Mesendoderm (in vitro differentiated cells): Measurements from ENCODE around the gene SIRPD.
A peak's percentile ranks its signal among the peaks of the same experiment; 100 is the strongest.

Experiments
- DNase-seq: peaks from one replicate; pipeline ENCODE4 v3.0.0; 2013
- H2AK5ac ChIP-seq: 2 replicates; pipeline ENCODE4 v1.6.1; 2013; ENCODE audit warnings: low read length, inconsistent platforms
- H2BK120ac ChIP-seq: 2 replicates; pipeline ENCODE4 v1.6.1; 2013; ENCODE audit warnings: low read depth, mild to moderate bottlenecking, low read length, moderate library complexity, mixed read lengths
- H2BK15ac ChIP-seq: replicated peaks from 2 replicates; pipeline ENCODE4 v1.6.1; 2013; ENCODE audit warnings: low read depth, mild to moderate bottlenecking, moderate library complexity
- H2BK5ac ChIP-seq: 2 replicates; pipeline ENCODE4 v1.6.1; 2013; ENCODE audit warnings: low read length, inconsistent platforms
- H3K18ac ChIP-seq: 2 replicates; pipeline ENCODE4 v1.6.1; 2013; ENCODE audit warnings: mild to moderate bottlenecking, low read length, mixed read lengths
- H3K23ac ChIP-seq: one replicate; pipeline ENCODE4 v1.6.1; 2013; ENCODE audit warnings: low read length
- H3K27ac ChIP-seq: 2 replicates; pipeline ENCODE4 v1.5.1; 2013; ENCODE audit warnings: low read depth, mild to moderate bottlenecking, inconsistent platforms, low read length, moderate library complexity
- H3K27me3 ChIP-seq: 2 replicates; pipeline ENCODE4 v1.6.1; 2013; ENCODE audit warnings: low read length, control low read depth, mild to moderate bottlenecking, inconsistent platforms; ENCODE audit not compliant: insufficient read depth, poor library complexity
- H3K36me3 ChIP-seq: 2 replicates; pipeline ENCODE4 v1.6.1; 2013; ENCODE audit warnings: low read length, inconsistent platforms; ENCODE audit not compliant: control insufficient read depth, insufficient read depth
- H3K4ac ChIP-seq: one replicate; pipeline ENCODE4 v1.6.1; 2013; ENCODE audit warnings: low read depth, mild to moderate bottlenecking, low read length, moderate library complexity
- H3K4me1 ChIP-seq: 2 replicates; pipeline ENCODE4 v1.6.1; 2013; ENCODE audit warnings: low read depth, low read length, inconsistent platforms; ENCODE audit not compliant: control insufficient read depth
- H3K4me2 ChIP-seq: 2 replicates; pipeline ENCODE4 v1.6.1; 2013; ENCODE audit warnings: low read length
- H3K4me3 ChIP-seq: 2 replicates; pipeline ENCODE4 v1.5.1; 2013; ENCODE audit warnings: mild to moderate bottlenecking, low read length
- H3K56ac ChIP-seq: one replicate; pipeline ENCODE4 v1.6.1; 2013; ENCODE audit warnings: low read length
- H3K79me1 ChIP-seq: 2 replicates; pipeline ENCODE4 v1.6.1; 2013; ENCODE audit warnings: low read length, inconsistent platforms
- H3K79me2 ChIP-seq: 2 replicates; pipeline ENCODE4 v1.6.1; 2013; ENCODE audit warnings: mild to moderate bottlenecking, low read length; ENCODE audit not compliant: control insufficient read depth, insufficient read depth
- H3K9ac ChIP-seq: 2 replicates; pipeline ENCODE4 v1.6.1; 2013; ENCODE audit warnings: low read length, inconsistent platforms
- H4K5ac ChIP-seq: one replicate; pipeline ENCODE4 v1.6.1; 2013; ENCODE audit warnings: low read length
- H4K8ac ChIP-seq: one replicate; pipeline ENCODE4 v1.6.1; 2013; ENCODE audit warnings: low read depth, mild to moderate bottlenecking, control low read depth, low read length, moderate library complexity
- WGBS: extraction: QIAGEN DNeasy Blood & Tissue Kit; methylation state at CpG from one replicate; pipeline ENCODE4 v1.1.7; 2013; ENCODE audit warnings: low lambda C conversion rate, missing lambda C conversion rate; ENCODE audit not compliant: insufficient coverage; ENCODE audit errors: extremely low coverage; 5-methylcytosine and 5-hydroxymethylcytosine counted together

Gene SIRPD

DNA sequence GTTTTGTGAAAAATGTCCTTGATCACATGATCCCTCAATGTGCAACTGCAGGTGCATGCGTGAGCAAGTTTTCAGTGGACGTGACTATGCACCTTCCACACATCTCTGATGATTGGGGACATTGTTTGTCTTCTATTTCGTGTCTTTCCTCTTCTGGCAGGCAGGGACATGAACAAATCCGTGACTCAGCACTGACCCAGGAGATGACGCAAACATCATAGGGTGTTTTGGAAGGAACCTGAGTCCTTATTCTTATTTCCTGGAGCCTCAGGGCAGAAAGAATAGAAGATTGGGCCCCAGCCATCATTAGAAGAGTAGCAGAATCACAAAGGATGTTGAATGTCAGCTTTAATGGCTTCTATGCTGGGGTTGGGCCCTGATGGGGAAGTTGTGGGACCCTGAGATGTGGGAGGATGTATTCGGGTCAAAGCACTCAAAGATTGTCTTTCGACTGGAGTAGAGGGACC is 11.9 kb upstream of the SIRPD start:
- no peak overlapping the region for H4K8ac ChIP-seq
- no peak overlapping the region for H3K27ac ChIP-seq
- no peaks in the 10 kb centered on the region for H3K27me3 ChIP-seq
- no peak overlapping the region for H3K56ac ChIP-seq
- H3K79me2 ChIP-seq: no peaks in the 10 kb centered on the region
- H3K4me2 ChIP-seq: no peak overlapping the region
- no peak overlapping the region for H3K4ac ChIP-seq
- H3K9ac ChIP-seq: no peak overlapping the region
- H3K36me3 ChIP-seq: no peaks in the 10 kb centered on the region
- no peaks in the 10 kb centered on the region for H3K4me1 ChIP-seq
- H3K79me1 ChIP-seq: no peaks in the 10 kb centered on the region
- H3K18ac ChIP-seq: no peak overlapping the region
- no peak overlapping the region for H3K23ac ChIP-seq
- no peak overlapping the region for H3K4me3 ChIP-seq
- H2BK120ac ChIP-seq: no peak overlapping the region
- no peak overlapping the region for H4K5ac ChIP-seq
- H2AK5ac ChIP-seq: no peak overlapping the region
- H2BK15ac ChIP-seq: no peak overlapping the region
- no CpG with 5 or more reads among the region's 7 CpGs for WGBS
- no peak overlapping the region for H2BK5ac ChIP-seq
- DNase-seq: no peak

DNA sequence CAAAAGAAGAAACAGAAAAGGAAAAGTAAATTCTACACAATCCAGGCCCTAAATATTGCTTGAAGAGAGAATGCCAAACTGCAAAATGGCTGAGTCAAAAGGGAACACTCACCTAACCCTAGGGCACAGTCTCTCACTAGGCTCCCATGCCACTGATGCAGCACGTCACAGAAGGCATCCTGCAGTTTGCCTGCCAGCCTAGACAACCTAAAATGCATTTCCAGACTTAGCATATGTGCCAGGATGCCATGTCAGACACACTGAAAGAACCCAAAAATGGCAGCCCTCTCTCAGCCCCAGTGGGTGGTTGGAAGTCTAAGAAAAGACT is 10.6 kb upstream of the SIRPD start:
- Histone ChIP-seq H3K4me2 (no peak overlapping the region), H3K27ac (no peak overlapping the region), H2BK15ac (no peak overlapping the region), H3K27me3 (no peaks in the 10 kb centered on the region), H4K8ac (no peak overlapping the region), H3K36me3 (no peaks in the 10 kb centered on the region), H3K4me3 (no peak overlapping the region), H3K4ac (no peak overlapping the region), H2AK5ac (no peak overlapping the region), H3K79me1 (no peaks in the 10 kb centered on the region), H3K23ac (no peak overlapping the region), H3K18ac (no peak overlapping the region), H3K79me2 (no peaks in the 10 kb centered on the region), H2BK120ac (no peak overlapping the region), H4K5ac (no peak overlapping the region), H3K9ac (no peak overlapping the region), H3K4me1 (no peaks in the 10 kb centered on the region), H3K56ac (no peak overlapping the region), H2BK5ac (no peak overlapping the region)
- DNase-seq: no peak
- no CpG with 5 or more reads among the region's 1 CpG for WGBS

DNA sequence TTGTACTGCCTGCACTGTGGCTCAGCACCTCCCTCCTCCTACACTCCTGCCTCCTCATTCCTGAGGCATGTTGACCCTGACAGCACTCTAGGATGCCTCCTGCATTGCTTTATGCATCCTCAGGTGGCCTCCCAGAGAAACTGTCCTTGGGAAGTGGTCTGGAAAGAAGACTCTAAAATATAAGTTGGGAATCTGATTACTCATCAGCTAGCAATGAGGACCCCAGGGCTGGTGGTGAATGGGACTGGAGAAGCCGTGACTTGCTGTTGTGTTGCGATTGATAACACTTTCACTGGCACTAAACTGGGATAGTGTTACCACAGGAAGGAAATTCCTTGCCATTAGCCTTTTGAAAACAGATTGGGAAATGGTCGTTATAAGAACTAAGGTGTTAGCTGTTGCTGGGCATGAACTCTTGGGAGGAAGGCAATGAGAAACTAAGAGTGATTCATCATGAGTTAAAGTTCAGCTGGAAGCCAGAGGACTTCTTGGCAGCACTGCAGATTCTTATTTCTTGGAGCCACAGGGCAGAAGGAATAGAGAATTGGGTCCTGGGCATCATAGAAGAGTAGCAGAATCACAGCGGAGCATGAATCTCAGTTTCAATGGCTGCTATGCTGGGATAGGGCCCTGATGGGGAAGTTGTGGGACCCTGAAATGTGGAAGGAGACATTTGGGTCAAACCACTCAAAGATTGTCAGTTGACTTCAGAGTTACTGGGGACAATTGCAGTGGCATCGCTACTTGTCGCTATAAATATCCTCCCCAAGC is 10.1 kb upstream of the SIRPD start:
- no CpG with 5 or more reads among the region's 6 CpGs for WGBS

DNA sequence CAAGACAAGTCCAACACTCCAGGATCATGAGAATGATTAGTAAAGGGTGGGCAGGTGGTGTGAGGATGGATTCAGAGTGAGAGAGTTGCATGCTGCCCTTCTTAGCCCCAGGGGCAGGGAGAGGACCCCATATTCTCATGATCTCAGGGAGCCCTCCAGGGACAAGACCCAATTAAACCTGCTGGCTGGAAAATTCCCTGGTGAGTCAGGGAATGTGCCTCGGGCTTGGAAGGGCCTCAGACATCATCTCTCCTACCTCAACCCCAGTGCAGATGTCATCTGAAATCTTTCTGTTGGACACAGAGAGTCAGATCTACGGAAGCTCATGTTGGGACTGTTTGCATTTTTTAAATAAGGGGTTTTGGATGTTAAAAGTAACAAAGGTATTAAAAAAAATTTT is 9.2 kb upstream of the SIRPD start:
- DNase-seq: no peak
- H3K4me3 ChIP-seq: no peak overlapping the region
- H4K8ac ChIP-seq: no peak overlapping the region
- no peaks in the 10 kb centered on the region for H3K36me3 ChIP-seq
- no peaks in the 10 kb centered on the region for H3K79me2 ChIP-seq
- no peak overlapping the region for H2BK120ac ChIP-seq
- no peak overlapping the region for H3K4ac ChIP-seq
- H3K27me3 ChIP-seq: no peaks in the 10 kb centered on the region
- no peak overlapping the region for H4K5ac ChIP-seq
- no peak overlapping the region for H2BK5ac ChIP-seq
- H3K4me1 ChIP-seq: no peaks in the 10 kb centered on the region
- H3K23ac ChIP-seq: no peak overlapping the region
- H3K79me1 ChIP-seq: no peaks in the 10 kb centered on the region
- H2AK5ac ChIP-seq: no peak overlapping the region
- no peak overlapping the region for H3K4me2 ChIP-seq
- no peak overlapping the region for H3K18ac ChIP-seq
- no CpG with 5 or more reads among the region's 2 CpGs for WGBS
- H3K9ac ChIP-seq: no peak overlapping the region
- H3K56ac ChIP-seq: no peak overlapping the region
- H2BK15ac ChIP-seq: no peak overlapping the region
- no peak overlapping the region for H3K27ac ChIP-seq

More for the DNA sequence above, 10.1 kb upstream of the SIRPD start:
- H3K18ac ChIP-seq: no peak overlapping the region
- no peak overlapping the region for H4K5ac ChIP-seq
- no peaks in the 10 kb centered on the region for H3K4me1 ChIP-seq
- no peaks in the 10 kb centered on the region for H3K36me3 ChIP-seq
- no peak overlapping the region for H3K4me3 ChIP-seq
- H3K4me2 ChIP-seq: no peak overlapping the region
- DNase-seq: peak; percentile 84
- no peaks in the 10 kb centered on the region for H3K79me2 ChIP-seq
- no peak overlapping the region for H2BK5ac ChIP-seq
- H3K79me1 ChIP-seq: no peaks in the 10 kb centered on the region
- H3K27me3 ChIP-seq: no peaks in the 10 kb centered on the region
- H2BK120ac ChIP-seq: no peak overlapping the region
- no peak overlapping the region for H2AK5ac ChIP-seq
- no peak overlapping the region for H3K56ac ChIP-seq
- H3K4ac ChIP-seq: no peak overlapping the region
- no peak overlapping the region for H3K9ac ChIP-seq
- H3K23ac ChIP-seq: no peak overlapping the region
- H4K8ac ChIP-seq: no peak overlapping the region
- no peak overlapping the region for H3K27ac ChIP-seq
- no peak overlapping the region for H2BK15ac ChIP-seq

DNA sequence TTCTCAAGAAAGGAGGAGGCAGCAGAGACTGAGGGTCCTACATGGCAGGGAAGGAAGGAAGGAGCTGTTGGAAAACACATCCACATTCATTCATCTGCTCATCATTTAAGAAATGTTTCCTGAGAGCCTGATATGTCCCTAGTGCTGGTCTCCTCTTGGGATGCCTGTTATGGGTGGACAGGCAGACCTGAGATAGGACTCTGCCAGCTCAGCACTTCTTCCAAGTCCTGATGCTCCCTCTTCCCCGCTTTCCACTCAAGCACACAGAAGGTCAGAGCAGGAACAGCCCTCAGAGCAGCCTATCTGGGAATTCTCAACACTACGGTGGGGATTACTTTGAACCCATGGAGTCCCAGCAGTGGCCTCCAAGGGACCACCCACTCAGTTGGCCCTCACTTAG is 8.0 kb upstream of the SIRPD start:
- H3K18ac ChIP-seq: no peak overlapping the region
- no peak overlapping the region for H2BK120ac ChIP-seq
- no peak overlapping the region for H3K23ac ChIP-seq
- no peak overlapping the region for H3K4me3 ChIP-seq
- H3K9ac ChIP-seq: no peak overlapping the region
- H3K36me3 ChIP-seq: no peaks in the 10 kb centered on the region
- no peak overlapping the region for H3K4me2 ChIP-seq
- no peak for DNase-seq
- H3K79me2 ChIP-seq: no peaks in the 10 kb centered on the region
- no peak overlapping the region for H3K4ac ChIP-seq
- no peak overlapping the region for H3K27ac ChIP-seq
- H4K5ac ChIP-seq: no peak overlapping the region
- no peak overlapping the region for H2BK15ac ChIP-seq
- H3K27me3 ChIP-seq: no peaks in the 10 kb centered on the region
- no peak overlapping the region for H2BK5ac ChIP-seq
- H3K56ac ChIP-seq: no peak overlapping the region
- H3K79me1 ChIP-seq: no peaks in the 10 kb centered on the region
- H4K8ac ChIP-seq: no peak overlapping the region
- WGBS: no CpG with 5 or more reads among the region's 2 CpGs
- H3K4me1 ChIP-seq: no peaks in the 10 kb centered on the region
- no peak overlapping the region for H2AK5ac ChIP-seq

DNA sequence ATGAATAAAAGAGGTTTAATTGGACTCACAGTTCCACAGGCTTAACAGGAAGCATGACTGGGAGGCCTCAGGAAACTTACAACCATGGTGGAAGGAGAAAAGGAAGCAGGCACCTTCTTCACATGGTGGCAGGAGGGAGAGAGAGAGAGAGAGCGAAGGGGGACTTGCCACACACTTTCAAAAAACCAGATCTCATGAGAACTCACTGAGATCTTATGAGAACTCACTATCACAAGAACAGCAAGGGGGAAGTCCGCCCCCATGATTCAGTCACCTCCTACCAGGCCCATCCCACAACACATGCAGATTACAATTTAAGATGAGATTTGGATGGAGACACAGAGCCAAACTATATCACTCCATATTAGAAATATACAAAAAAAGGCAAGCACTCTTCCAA is 6.1 kb upstream of the SIRPD start:
- H4K8ac ChIP-seq: no peak overlapping the region
- no peak overlapping the region for H3K4ac ChIP-seq
- H3K56ac ChIP-seq: no peak overlapping the region
- H2BK120ac ChIP-seq: no peak overlapping the region
- H3K18ac ChIP-seq: no peak overlapping the region
- H3K9ac ChIP-seq: no peak overlapping the region
- no peak for DNase-seq
- no peak overlapping the region for H3K27ac ChIP-seq
- no peak overlapping the region for H2BK15ac ChIP-seq
- no peak overlapping the region for H2AK5ac ChIP-seq
- no peak overlapping the region for H2BK5ac ChIP-seq
- no peaks in the 10 kb centered on the region for H3K36me3 ChIP-seq
- H3K27me3 ChIP-seq: no peaks in the 10 kb centered on the region
- H3K79me2 ChIP-seq: no peaks in the 10 kb centered on the region
- WGBS: no CpG with 5 or more reads among the region's 2 CpGs
- no peak overlapping the region for H3K4me3 ChIP-seq
- no peaks in the 10 kb centered on the region for H3K4me1 ChIP-seq
- no peak overlapping the region for H4K5ac ChIP-seq
- no peaks in the 10 kb centered on the region for H3K79me1 ChIP-seq
- no peak overlapping the region for H3K23ac ChIP-seq
- no peak overlapping the region for H3K4me2 ChIP-seq
